GM19455 (cell line): ENCODE measurements around the gene PFKFB1.

Source experiments
- ATAC-seq: cut with Tn5 transposase; IDR thresholded peaks from one replicate; pipeline ENCODE4 v1.9.1; 2021; ENCODE audit not compliant: unreplicated experiment

Gene PFKFB1

GRCh38 chrX:54926978-54927377, 67.0 kb downstream of the PFKFB1 start:
- no peak for ATAC-seq

GRCh38 chrX:54923376-54923775, 70.6 kb downstream of the PFKFB1 start:
- no peak for ATAC-seq

- no peak for ATAC-seq
These were observed 71.4 kb downstream of the PFKFB1 start for GRCh38 chrX:54922547-54922946.

GRCh38 chrX:54921427-54922021, 72.5 kb downstream of the PFKFB1 start:
- no peak for ATAC-seq

- no peak for ATAC-seq
These were observed 73.2 kb downstream of the PFKFB1 start, which contains the start of gene TRO for GRCh38 chrX:54920610-54921426. TRO (plus strand) TSS chrX:54920824; CDS start chrX:54922247, 1,423 bp downstream.

- no peak for ATAC-seq
These were observed 84.0 kb downstream of the PFKFB1 start for GRCh38 chrX:54909941-54910340.

- ATAC-seq, result no peak
These were observed 99.8 kb downstream of the PFKFB1 start for GRCh38 chrX:54894159-54894558.

GRCh38 chrX:54891573-54891972, 102.4 kb downstream of the PFKFB1 start:
- ATAC-seq, result no peak

- no peak for ATAC-seq
These were observed 108.2 kb downstream of the PFKFB1 start for GRCh38 chrX:54885740-54886139.
